Stomach (tissue), 4 donors: ENCODE measurements around the gene C20orf173.

Experiments
- EP300 ChIP-seq: sonication (generic); formaldehyde crosslinking; IDR thresholded peaks from one replicate; pipeline ENCODE4 v1.6.1; 2017; ENCODE audit warnings: antibody characterized with exemption
- POLR2A ChIP-seq, 4 donors: fragments of 450-650 bp; IDR thresholded peaks; one replicate each; pipeline ENCODE4 v1.6.1; 2016; ENCODE audit warnings: antibody characterized with exemption in 4 of 4, control low read depth in 2 of 4, mild to moderate bottlenecking in 1 of 4, moderate library complexity in 1 of 4
- POLR2AphosphoS5 ChIP-seq, 3 donors: sonication (generic); formaldehyde crosslinking; IDR thresholded peaks; one replicate each; pipeline ENCODE4 v1.6.1; 2016; ENCODE audit warnings: antibody characterized with exemption in 3 of 3
- TF ChIP-seq, protein P1 (sequence below), 7 experiments: fragments of 450-650 bp in 4 of 7; fragments of 200-600 bp in 3 of 7; sonication (generic) in 3 of 7; IDR thresholded peaks; one replicate each; pipeline ENCODE4 v1.5.1; 2016 to 2019; ENCODE audit warnings: antibody characterized with exemption in 7 of 7, control low read depth in 2 of 7, mild to moderate bottlenecking in 1 of 7

DNA sequence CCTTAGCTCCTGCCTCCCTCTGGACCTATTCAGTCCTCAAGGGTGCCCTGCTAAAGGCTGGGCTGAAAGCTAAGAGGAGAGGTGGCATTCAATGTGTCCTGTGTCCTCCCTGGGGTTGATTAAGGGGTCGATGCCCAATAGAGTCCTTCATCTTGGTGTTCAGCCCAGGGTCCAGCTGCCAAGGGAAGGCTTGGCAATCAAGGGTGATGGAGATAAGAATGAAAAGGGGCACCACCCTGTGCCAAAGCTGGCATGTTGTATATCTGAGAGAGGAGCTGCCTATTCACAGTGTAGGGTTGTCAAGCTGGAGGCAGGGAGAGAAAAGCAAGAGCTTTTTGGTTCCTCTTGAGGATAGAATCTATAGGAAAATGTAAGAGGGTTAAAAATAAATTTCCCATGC lies 12.3 kb downstream of the C20orf173 start:
- no peak for TF ChIP-seq POLR2A (IDR thresholded peaks at IDR 0.05)
- TF ChIP-seq, protein P1, sequence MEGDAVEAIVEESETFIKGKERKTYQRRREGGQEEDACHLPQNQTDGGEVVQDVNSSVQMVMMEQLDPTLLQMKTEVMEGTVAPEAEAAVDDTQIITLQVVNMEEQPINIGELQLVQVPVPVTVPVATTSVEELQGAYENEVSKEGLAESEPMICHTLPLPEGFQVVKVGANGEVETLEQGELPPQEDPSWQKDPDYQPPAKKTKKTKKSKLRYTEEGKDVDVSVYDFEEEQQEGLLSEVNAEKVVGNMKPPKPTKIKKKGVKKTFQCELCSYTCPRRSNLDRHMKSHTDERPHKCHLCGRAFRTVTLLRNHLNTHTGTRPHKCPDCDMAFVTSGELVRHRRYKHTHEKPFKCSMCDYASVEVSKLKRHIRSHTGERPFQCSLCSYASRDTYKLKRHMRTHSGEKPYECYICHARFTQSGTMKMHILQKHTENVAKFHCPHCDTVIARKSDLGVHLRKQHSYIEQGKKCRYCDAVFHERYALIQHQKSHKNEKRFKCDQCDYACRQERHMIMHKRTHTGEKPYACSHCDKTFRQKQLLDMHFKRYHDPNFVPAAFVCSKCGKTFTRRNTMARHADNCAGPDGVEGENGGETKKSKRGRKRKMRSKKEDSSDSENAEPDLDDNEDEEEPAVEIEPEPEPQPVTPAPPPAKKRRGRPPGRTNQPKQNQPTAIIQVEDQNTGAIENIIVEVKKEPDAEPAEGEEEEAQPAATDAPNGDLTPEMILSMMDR (IDR thresholded peaks at IDR 0.05), result no peak
- no peak for TF ChIP-seq EP300
- no peak for TF ChIP-seq POLR2AphosphoS5 (IDR thresholded peaks at IDR 0.05)
